HG03571 (cell line): ENCODE measurements around the gene CACNA1S.

Source experiments
- ATAC-seq: cut with Tn5 transposase; IDR thresholded peaks from one replicate; pipeline ENCODE4 v1.9.1; 2021; ENCODE audit not compliant: unreplicated experiment

Gene CACNA1S

GRCh38 chr1:201038186-201038876 is 73.9 kb downstream of the CACNA1S start:
- ATAC-seq, result no peak

GRCh38 chr1:201036188-201036842 is 75.9 kb downstream of the CACNA1S start:
- no peak for ATAC-seq

GRCh38 chr1:201034671-201035070 is 77.6 kb downstream of the CACNA1S start:
- no peak for ATAC-seq

- no peak for ATAC-seq
These were observed 79.8 kb downstream of the CACNA1S start for GRCh38 chr1:201032408-201032807.

GRCh38 chr1:201028461-201028889 is 83.8 kb downstream of the CACNA1S start:
- no peak for ATAC-seq

- no peak for ATAC-seq
These were observed 85.4 kb downstream of the CACNA1S start for GRCh38 chr1:201026836-201027235.

- ATAC-seq, result no peak
These were observed 86.0 kb downstream of the CACNA1S start for GRCh38 chr1:201026234-201026633.

GRCh38 chr1:201025571-201026002 is 86.6 kb downstream of the CACNA1S start:
- ATAC-seq, result peak; percentile 32

- ATAC-seq, result no peak
These were observed 87.6 kb downstream of the CACNA1S start for GRCh38 chr1:201024625-201024998.

GRCh38 chr1:201023920-201024624 is 88.2 kb downstream of the CACNA1S start:
- ATAC-seq, result no peak

GRCh38 chr1:201023517-201023902 is 88.7 kb downstream of the CACNA1S start, which contains the start of gene KIF21B:
KIF21B (minus strand) TSS chr1:201023714; CDS start chr1:201023383, 331 bp downstream.
- peak; percentile 51 for ATAC-seq

- no peak for ATAC-seq
These were observed 89.3 kb downstream of the CACNA1S start for GRCh38 chr1:201022820-201023516.

GRCh38 chr1:201022493-201022819 is 89.8 kb downstream of the CACNA1S start:
- no peak for ATAC-seq

GRCh38 chr1:201021630-201022492 is 90.4 kb downstream of the CACNA1S start:
- no peak for ATAC-seq

- ATAC-seq, result no peak
These were observed 91.3 kb downstream of the CACNA1S start for GRCh38 chr1:201020721-201021629.

GRCh38 chr1:201020040-201020591 is 92.1 kb downstream of the CACNA1S start:
- no peak for ATAC-seq

- peak; percentile 74 for ATAC-seq
These were observed 92.8 kb downstream of the CACNA1S start for GRCh38 chr1:201019321-201019977.

GRCh38 chr1:201017828-201018163 is 94.4 kb downstream of the CACNA1S start:
- no peak for ATAC-seq
